Measurements from ENCODE around the gene KIAA1958.
A peak's percentile ranks its signal among the peaks of the same experiment; 100 is the strongest.
"Not testable (repeated sequence)": the region's sequence is repeated elsewhere in the genome, so short reads cannot be mapped to it uniquely, and the experiment has no call there.

The KIAA1958 gene

GRCh38 chr9:112659906-112660305, 173.3 kb downstream of the KIAA1958 start:
- DNase-seq (ENCODE audit: low read depth in 2 of 2), result no peak

GRCh38 chr9:112663681-112664080, 177.1 kb downstream of the KIAA1958 start:
- DNase-seq (ENCODE audit: low read depth in 2 of 2), result no peak

- no peak for DNase-seq (ENCODE audit: low read depth in 2 of 2)
Observed at GRCh38 chr9:112664531-112664930, 177.9 kb downstream of the KIAA1958 start.

- DNase-seq (ENCODE audit: low read depth in 2 of 2), result no peak
Observed at GRCh38 chr9:112665347-112665746, 178.7 kb downstream of the KIAA1958 start.

- no peak for DNase-seq (ENCODE audit: low read depth in 2 of 2)
Observed at GRCh38 chr9:112669326-112669725, 182.7 kb downstream of the KIAA1958 start.

GRCh38 chr9:112670991-112671625, 184.5 kb downstream of the KIAA1958 start:
- DNase-seq (ENCODE audit: low read depth in 2 of 2), result no peak

GRCh38 chr9:112673221-112673620, 186.6 kb downstream of the KIAA1958 start:
- not testable (repeated sequence) for DNase-seq (ENCODE audit: low read depth in 2 of 2)

- DNase-seq (ENCODE audit: low read depth in 2 of 2), result no peak
Observed at GRCh38 chr9:112677040-112677439, 190.4 kb downstream of the KIAA1958 start.

GRCh38 chr9:112680731-112681402, 194.2 kb downstream of the KIAA1958 start:
- no peak for DNase-seq (ENCODE audit: low read depth in 2 of 2)

- DNase-seq (ENCODE audit: low read depth in 2 of 2), result no peak
Observed at GRCh38 chr9:112689161-112689740, 202.6 kb downstream of the KIAA1958 start.

- DNase-seq (ENCODE audit: low read depth in 2 of 2), result no peak
Observed at GRCh38 chr9:112694706-112695555, 208.3 kb downstream of the KIAA1958 start.

- no peak for DNase-seq (ENCODE audit: low read depth in 2 of 2)
Observed at GRCh38 chr9:112696461-112696860, 209.8 kb downstream of the KIAA1958 start.

- DNase-seq (ENCODE audit: low read depth in 2 of 2), result no peak
Observed at GRCh38 chr9:112699230-112699629, 212.6 kb downstream of the KIAA1958 start.

GRCh38 chr9:112700085-112700484, 213.5 kb downstream of the KIAA1958 start:
- no peak for DNase-seq (ENCODE audit: low read depth in 2 of 2)

- DNase-seq (ENCODE audit: low read depth in 2 of 2), result no peak
Observed at GRCh38 chr9:112703304-112703703, 216.7 kb downstream of the KIAA1958 start.

- no peak for DNase-seq (ENCODE audit: low read depth in 2 of 2)
Observed at GRCh38 chr9:112705768-112706427, 219.3 kb downstream of the KIAA1958 start.

GRCh38 chr9:112711050-112711689, 224.5 kb downstream of the KIAA1958 start:
- no peak for DNase-seq (ENCODE audit: low read depth in 2 of 2)

- DNase-seq (ENCODE audit: low read depth in 2 of 2), result no peak
Observed at GRCh38 chr9:112712678-112713077, 226.1 kb downstream of the KIAA1958 start.

- peak; percentile 96 to 98 for DNase-seq (ENCODE audit: low read depth in 2 of 2)
Observed at GRCh38 chr9:112717661-112718331, 231.2 kb downstream of the KIAA1958 start, which contains the start of gene INIP. Gene INIP, minus strand, starts transcription at chr9:112718117. Its CDS starts 1,632 bp downstream, at chr9:112716485.
